HG03571 (cell line): ENCODE measurements around the gene CDA.

Experiments
- ATAC-seq: cut with Tn5 transposase; IDR thresholded peaks from one replicate; pipeline ENCODE4 v1.9.1; 2021; ENCODE audit not compliant: unreplicated experiment

CDA gene

DNA sequence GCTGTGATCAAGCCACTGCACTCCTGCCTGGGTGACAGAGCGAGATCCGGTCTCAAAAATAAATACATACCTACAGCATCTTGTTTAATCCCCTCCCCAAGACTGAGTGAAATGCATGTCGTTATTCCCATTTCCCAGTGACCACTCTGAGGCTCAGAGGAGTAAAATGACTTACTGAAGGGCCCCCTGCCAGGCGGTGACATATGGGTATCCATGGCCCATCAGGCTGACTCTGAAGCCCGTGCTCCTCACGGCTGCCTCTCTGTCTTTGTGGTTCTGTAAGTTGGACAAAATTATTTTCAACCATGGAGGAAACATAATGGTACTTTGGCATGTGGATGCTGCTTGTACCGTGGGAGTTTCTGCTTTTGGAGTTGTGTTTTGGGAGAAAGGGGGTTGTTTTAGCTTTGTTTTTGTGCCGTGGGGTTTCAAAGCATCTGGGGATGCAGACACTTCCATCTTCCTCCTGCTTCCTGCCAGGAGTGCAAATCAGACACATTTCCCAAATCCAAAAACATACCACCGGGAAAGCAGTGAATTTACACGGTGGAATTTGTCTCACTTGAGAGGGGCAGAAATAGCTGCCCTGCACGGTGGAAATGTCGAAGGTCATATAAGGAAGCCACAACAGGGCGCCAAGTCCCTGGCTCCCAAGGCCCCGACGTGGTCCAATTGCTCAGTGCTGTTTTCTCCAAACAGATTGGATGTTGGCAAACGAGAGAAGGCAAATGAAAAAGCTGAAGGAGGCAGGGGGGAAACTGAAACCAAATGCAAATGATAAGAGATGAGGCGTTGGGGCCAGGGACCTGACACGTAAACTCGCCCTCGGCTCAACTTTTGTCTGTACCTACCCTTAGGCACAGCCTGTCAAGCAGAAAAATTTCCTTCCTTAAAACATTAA lies 27.3 kb downstream of the CDA start:
- no peak for ATAC-seq

DNA sequence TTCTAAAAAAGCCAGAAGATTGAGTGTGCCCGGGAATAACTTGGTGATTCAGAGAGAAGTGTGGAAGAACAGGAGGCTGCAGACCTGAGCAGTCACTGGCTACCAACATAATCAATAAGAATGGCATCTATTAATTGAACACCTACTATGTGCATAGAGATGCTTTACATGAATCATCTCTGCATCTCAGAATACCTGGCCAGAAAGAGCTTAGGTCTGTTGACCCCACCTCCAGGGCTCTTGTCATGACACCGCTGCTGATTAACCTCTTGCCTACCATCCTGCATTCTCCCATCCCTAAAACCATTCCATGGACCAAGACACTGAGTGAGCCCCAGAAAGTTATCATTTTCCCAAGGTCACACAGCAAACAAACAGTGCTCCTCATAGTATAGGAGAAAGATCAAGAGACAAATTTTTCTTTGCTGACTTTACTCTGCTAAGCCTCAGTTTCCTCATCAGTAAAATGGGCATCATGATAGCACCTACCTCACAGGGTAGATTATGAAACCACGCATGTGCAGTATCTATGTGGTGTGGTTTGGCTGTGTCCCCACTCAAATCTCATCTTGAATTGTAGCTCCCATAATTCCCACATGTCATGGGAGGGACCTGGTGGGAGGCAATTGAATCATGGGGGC lies 28.1 kb downstream of the CDA start:
- ATAC-seq, result no peak

DNA sequence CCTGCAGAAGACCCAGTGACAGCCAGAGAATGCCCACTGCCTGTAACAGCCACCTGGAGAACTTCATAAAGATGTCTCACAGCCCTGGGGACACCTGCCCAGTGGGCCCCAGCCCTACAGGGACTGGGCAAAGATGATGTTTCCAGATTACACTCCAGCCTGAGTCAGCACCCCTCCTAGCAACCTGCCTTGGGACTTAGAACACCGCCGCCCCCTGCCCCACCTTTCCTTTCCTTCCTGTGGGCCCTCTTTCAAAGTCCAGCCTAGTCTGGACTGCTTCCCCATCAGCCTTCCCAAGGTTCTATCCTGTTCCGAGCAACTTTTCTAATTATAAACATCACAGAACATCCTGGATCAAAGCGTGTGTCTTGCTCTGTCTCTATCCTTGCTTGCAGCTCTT lies 29.7 kb downstream of the CDA start:
- ATAC-seq, result no peak

DNA sequence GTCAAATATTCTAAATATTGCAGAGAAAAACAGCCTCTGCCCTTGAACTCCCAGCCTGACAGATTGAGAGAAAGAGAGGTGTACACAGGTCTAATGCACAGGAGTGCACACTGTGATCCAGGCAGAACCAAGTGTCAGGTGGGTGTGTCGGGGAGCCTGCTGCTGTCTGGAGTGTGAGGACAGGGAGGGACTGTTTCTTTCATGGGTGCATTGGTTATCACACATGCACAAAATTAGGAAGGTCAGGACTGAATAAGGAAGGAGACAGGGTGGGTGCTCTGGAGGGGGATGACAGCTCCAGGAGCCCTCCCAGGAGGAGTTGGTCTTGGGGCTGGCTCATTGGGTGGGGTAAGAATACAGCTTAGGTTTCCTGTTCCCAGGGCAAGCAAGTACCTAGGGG lies 31.1 kb downstream of the CDA start:
- ATAC-seq, result no peak

DNA sequence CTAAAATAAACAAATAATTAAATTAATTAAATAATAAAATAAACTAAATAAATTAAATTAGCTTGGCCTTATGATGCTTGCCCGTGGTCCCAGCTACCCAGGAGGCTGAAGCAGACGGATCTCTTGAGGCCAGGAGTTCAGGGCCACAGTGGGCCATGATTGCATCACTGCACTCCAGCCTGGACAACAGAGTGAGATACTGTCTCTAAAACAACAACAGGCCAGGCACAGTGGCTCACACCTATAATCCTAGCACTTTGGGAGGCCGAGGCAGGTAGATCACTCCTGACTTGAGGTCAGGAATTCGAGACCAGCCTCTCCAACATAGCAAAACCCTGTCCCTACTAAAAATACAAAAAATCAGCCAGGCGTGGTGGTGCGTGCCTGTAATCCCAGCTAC lies 32.1 kb downstream of the CDA start:
- ATAC-seq, result no peak

DNA sequence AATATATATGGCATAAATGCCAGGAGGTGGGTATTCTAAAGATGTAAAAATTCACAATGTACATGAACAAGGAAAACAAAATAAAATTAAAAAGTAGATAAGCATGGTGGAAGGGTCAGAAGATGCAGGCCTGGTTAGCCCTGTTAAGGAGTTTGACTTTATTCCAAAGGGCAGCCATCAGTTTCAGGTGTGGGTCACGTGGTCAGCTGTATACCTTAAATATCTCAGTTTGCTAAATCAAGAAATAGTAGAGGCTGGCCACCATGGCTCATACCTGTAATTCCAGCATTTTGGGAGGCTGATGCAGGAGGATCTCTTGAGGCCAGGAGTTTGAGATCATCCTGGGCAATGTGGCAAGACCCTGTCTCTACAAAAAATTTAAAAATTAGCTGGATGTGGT lies 35.8 kb downstream of the CDA start:
- ATAC-seq, result no peak

DNA sequence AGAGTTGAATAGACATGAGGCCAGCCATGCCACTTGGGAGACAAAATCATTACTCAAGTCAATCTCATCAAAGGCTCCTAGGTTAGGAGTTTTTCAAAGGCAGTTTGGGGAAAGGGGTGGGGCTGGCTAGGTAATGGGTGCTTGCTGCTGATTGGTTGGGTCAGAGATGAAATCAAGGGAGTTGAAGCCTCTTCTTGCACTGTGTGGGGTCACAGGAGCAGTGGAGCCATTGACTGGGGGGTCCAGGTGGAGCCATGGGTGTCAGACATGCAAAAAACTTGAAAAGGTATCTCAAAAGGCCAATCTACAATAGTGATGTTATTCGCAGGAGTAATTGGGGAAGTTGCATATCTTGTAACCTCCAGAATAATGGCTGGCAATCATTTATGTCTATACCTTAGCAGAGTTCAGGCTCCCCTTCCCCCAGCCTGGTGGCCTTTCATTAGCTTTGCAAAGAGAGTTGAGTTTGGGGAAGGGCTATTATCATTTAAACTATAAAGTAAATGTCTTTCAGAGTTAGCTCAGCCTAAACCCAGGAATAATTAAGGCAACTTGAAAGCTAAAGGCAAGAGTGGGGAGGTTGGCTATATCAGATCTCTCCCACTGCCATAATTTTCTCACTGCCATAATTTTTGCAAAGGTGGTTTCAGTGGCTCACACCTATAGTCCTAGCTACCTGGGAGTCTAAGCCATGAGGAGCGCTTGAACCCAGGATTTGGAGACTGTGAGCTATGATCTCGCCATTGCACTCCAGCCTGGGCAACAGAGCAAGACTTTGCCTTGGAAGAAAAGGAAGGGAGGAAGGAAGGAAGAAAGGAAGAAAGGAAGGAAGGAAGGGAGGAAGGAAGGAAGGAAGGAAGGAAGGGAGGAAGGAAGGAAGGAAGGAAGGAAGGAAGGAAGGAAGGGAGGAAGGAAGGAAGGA lies 36.5 kb downstream of the CDA start:
- no peak for ATAC-seq

DNA sequence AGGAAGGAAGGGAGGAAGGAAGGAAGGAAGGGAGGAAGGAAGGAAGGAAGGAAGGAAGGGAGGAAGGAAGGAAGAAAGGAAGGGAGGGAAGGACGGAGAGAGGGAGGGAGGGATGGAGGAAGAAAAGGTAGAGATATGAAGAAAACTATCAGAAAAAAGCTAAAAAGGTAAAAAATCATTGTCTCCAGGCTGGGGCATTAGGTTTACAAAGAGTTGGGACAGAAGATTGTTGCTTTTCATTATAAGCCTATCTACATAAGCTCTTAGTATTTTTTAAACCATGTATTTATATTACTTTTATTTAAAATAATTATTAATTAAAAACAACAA lies 37.2 kb downstream of the CDA start:
- ATAC-seq, result no peak

DNA sequence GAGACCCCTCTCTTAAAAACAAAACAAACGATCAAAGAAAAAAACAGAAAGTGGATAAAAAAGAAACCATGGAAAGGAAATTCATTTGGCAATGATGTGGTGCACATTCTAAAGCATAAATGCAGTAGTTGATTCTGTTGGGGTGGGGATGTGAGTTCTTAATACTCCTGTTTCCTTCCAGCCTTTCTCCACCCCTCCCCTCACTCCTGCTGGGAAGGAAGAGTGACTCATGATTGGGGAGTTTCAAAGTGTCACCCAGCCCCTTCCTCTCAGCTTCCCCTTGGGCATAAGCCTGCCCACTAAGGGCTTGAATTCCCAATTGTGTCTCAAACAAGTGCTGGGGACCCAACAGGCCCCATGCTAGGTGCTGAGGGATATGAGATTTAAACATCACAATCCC lies 37.6 kb downstream of the CDA start:
- no peak for ATAC-seq

DNA sequence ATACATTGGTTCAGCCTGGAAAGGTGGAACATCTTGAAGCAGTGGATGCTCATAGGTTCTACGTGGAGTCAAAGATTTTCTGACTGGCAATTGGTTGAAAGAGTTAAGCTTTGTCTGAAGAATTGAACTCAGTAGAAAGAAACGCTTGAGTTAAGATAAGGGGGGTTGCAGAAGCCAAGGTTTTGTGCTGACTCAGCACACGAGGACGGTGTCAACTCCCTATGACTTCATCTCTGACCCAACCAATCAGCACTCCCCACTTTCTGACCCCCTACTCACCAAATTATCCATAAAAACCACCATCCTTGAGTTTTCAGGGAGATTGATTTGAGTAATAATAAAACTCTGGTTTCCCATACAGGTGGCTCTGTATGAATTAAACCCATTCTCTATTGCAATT lies 41.8 kb downstream of the CDA start:
- ATAC-seq, result no peak

DNA sequence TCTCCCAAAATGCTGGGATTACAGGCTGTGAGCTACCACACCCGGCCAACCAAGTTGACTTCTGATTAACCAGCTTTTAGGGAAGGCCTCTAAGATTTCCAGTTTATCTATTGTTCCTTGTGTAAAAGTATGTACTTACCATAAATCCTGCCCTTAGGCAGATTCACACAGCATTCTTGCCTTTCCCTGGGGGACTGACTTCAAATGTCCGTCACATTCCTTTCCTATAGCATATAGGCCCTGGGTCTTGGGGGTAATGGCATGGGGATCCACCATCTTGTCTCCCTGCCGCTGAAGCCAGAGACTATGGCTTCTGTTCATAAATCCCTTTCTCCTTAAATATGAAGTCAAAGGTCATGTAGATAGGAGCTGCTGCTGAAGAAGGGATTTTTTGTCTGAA lies 43.5 kb downstream of the CDA start:
- no peak for ATAC-seq

DNA sequence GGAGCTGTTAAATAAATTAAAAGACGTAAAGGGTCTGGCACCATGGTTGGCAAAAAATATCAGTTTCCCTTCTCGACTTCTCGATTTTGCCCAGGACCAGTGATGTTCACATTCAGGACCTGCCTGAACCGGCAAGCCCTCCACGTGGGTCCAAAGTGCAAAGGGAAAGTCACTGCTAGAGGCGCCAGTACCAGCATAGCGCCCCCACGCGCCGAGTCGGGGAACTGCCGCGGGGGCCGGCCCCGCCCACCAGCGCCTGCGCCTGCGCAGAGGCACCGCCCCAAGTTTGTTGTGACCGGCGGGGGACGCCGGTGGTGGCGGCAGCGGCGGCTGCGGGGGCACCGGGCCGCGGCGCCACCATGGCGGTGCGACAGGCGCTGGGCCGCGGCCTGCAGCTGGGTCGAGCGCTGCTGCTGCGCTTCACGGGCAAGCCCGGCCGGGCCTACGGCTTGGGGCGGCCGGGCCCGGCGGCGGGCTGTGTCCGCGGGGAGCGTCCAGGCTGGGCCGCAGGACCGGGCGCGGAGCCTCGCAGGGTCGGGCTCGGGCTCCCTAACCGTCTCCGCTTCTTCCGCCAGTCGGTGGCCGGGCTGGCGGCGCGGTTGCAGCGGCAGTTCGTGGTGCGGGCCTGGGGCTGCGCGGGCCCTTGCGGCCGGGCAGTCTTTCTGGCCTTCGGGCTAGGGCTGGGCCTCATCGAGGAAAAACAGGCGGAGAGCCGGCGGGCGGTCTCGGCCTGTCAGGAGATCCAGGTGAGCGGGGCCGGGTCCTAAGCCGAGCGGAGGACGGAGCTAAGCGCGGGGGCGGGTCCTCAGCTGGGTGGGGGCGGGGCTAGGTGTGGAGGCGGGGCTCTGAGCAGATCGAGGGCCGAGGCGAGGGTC lies 44.5 kb downstream of the CDA start, which contains the start of gene PINK1:
TSS of gene PINK1 (plus strand) at position 269 of the 875 bp plus-strand sequence. CDS start at position 360, 91 bp downstream.
- ATAC-seq, result peak; percentile 53

DNA sequence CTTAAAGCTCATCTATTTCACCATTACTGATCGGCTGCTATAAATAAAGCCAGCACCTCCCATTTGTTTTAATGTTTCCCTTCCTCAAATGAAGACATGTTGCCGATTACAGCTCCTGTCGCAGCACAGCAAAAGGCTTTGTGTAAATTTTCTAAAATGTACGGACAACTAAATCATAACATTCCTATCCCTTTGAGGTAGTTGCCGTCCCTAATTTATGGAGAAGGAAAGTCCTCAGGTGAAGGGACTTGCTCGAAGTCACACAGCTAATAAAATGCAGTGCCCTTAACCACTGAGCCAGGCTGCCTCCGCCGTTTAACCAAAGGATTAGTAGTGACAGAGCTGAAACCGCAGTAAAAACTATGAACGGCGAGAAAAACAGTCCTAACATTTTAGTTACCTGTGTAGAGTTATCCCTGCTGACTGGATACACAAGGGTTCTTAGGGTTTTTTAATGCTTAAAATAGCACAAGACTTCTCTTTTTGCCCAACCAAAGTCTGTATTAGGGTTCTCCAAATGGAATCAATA lies 45.2 kb downstream of the CDA start:
- ATAC-seq, result no peak

DNA sequence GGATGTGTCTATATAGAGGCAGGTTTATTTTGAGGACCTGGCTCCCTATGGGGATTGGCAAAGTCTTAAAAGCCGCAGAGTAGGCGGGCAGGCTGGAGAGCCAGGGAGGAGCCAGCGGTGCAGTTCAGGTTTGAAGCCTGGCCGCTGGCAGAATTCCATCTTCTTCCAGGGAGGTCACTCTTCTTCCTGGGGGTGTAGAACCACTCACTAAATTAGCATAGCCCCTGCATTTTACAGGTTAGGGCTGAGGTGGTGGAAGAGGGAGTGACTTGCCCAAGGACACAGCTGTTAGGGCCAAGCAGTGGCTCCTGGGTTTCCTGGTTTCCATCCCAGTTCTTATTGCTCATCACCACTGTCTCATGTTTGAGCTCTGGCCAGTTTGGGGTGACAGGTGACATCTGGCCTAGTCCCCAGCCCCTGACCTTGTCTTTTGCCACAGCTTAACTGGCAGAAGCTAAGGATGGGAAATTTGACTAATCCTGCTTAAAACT lies 45.7 kb downstream of the CDA start:
- no peak for ATAC-seq

DNA sequence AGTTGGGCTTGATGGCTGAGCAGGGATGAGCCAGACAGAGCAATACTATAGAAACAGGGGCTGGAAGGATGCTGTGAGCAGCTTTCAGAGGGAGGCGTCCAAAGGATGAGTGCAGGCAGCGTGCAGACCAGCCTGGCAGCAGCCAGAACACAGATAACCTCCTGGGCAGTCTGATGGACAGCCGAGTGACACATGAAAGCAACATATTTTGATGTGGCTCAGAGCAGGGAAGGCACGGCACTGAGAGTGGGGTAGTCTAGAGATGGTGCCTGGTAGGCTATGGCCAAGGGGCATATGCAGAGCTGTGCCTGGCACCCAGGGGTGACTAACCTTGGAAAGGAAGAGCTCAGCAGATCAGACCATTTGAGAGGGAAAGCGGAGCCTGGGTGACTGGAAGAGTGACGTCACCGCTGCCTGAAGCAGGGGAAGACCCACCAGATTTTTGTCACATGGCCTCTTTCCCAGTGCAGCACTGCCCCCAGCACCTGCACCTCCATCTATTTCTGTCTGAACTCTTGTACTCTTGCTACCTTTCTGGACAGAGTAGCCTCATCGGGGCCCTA lies 48.0 kb downstream of the CDA start:
- no peak for ATAC-seq

DNA sequence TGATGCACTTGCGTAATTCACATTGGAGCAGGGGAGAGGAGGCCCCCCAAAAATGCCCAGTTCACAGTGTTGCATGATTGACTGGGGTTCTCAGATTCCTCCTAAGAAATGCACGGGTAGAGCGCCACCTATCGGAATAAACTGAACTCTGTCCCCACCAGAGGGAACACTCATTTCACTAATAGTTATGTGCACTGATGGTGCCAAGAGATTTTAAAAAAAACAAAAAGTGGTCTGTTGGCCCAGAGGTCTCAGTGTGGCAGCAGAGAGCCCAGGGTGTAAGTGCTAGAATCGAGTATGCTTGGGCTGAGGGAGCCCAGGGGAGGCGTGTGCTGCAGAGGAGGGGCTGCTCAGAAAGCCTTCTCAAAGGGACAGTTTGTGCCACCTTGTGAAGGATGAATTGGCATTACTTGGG lies 51.3 kb downstream of the CDA start:
- ATAC-seq, result no peak

DNA sequence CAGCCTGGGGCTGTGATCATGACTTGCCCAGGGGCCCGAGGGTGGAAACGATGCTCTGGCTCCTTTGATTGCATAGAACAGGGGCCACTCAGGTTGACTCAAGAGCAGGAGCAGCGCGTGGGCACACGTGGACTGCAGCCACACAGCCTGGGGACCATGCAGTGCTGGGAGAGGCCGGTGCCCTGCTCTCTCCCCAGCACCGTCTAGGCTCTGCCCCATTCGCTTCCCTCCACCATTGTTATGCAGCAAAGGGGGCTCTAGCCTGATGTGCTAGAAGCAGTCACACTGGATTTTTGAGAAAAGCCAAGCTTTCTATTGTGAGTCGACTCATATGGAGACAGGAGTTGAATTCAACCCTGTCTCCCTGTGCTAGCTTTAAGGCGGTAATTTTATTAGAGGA lies 53.1 kb downstream of the CDA start:
- no peak for ATAC-seq

DNA sequence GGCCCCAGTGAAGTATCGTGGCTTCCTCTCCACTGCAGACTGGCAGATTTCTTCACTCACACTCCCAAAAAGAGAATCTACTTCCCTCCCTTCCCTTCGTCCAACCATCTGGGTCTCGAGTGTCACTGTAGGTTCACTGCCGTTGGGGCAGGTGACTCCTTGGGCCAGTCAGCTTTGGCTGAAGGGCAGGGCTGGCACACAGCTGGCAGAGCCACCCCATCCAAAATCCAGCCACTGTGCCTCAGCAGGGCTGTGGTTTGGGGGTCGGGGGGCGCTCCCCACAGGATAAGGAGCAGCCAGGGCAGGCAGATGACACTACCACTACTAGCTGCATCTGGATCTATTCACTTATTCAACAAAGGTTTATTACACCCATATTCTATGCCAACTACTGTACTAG lies 54.2 kb downstream of the CDA start:
- no peak for ATAC-seq

DNA sequence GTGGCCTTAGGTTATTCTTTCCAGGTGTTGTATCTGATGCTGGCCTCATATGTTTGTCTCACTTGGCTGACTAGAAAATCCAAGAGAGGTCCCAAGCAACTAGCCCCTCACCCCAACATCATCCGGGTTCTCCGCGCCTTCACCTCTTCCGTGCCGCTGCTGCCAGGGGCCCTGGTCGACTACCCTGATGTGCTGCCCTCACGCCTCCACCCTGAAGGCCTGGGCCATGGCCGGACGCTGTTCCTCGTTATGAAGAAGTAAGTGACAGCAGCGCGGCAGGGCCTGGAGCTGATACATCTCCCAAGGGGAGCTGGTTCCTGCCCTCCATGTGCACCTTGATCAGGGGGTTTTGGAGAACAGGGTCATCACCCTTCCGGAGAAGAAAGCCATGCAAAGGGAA lies 55.5 kb downstream of the CDA start:
- ATAC-seq, result no peak

DNA sequence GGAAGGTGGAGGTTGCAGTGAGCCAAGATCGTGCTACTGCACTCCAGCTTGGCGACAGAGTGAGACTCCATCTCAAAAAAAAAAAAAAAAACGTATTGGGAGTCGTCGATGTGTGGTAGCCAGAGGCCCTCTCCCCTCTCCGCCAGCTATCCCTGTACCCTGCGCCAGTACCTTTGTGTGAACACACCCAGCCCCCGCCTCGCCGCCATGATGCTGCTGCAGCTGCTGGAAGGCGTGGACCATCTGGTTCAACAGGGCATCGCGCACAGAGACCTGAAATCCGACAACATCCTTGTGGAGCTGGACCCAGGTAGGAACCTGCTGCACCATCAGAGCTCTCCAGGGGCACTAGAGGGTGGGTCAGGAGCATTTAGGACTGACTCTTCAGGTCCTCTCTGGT lies 56.5 kb downstream of the CDA start:
- ATAC-seq, result no peak
